H9 (cell line): Measurements from ENCODE around the gene ACSM5. TPM values are rescaled to one million over a fixed set of nuclear protein-coding genes. Genes with fewer than 3 reads are reported as not detected.
A peak's percentile ranks its signal among the peaks of the same experiment; 100 is the strongest.

Experiments
- DNase-seq: peaks from one replicate; pipeline ENCODE4 v3.0.0-alpha.2; 2017
- H2AFZ ChIP-seq: one replicate; pipeline ENCODE4 v1.6.1; 2013; ENCODE audit warnings: mild to moderate bottlenecking, low read length, control low read depth, moderate library complexity
- H2AK5ac ChIP-seq: 2 replicates; pipeline ENCODE4 v1.6.1; 2013; ENCODE audit warnings: low read length, control low read depth, mixed read lengths; ENCODE audit not compliant: insufficient read length
- H2BK120ac ChIP-seq: one replicate; pipeline ENCODE4 v1.6.1; 2013; ENCODE audit warnings: low read depth, mild to moderate bottlenecking, low read length, control low read depth, inconsistent platforms; ENCODE audit not compliant: poor library complexity, severe bottlenecking
- H2BK12ac ChIP-seq: 2 replicates; pipeline ENCODE4 v1.6.1; 2013; ENCODE audit warnings: low read length, control low read depth, mixed read lengths, low read depth; ENCODE audit not compliant: insufficient read length
- H2BK15ac ChIP-seq: 2 replicates; pipeline ENCODE4 v1.6.1; 2013; ENCODE audit warnings: low read depth, low read length, control low read depth
- H2BK20ac ChIP-seq: one replicate; pipeline ENCODE4 v1.6.1; 2013; ENCODE audit warnings: low read depth, mild to moderate bottlenecking, low read length, control low read depth, inconsistent platforms; ENCODE audit not compliant: poor library complexity, severe bottlenecking
- H2BK5ac ChIP-seq: 2 replicates; pipeline ENCODE4 v1.6.1; 2013; ENCODE audit warnings: low read length, control low read depth, mixed read lengths; ENCODE audit not compliant: insufficient read length
- H3K14ac ChIP-seq: 2 replicates; pipeline ENCODE4 v1.6.1; 2013; ENCODE audit warnings: low read length, control low read depth; ENCODE audit not compliant: insufficient read depth
- H3K18ac ChIP-seq: 2 replicates; pipeline ENCODE4 v1.6.1; 2013; ENCODE audit warnings: low read depth, mild to moderate bottlenecking, mixed read lengths, low read length, control low read depth; ENCODE audit not compliant: insufficient read length
- H3K23ac ChIP-seq: 2 replicates; pipeline ENCODE4 v1.6.1; 2013; ENCODE audit warnings: low read length, control low read depth, mixed read lengths, low read depth; ENCODE audit not compliant: insufficient read length
- H3K23me2 ChIP-seq: 2 replicates; pipeline ENCODE4 v1.6.1; 2013; ENCODE audit warnings: low read depth, mild to moderate bottlenecking, mixed read lengths, low read length, control low read depth; ENCODE audit not compliant: insufficient read length, poor library complexity, severe bottlenecking
- H3K27ac ChIP-seq: 2 replicates; pipeline ENCODE4 v1.5.1; 2013; ENCODE audit warnings: low read length, control low read depth, mixed read lengths, low read depth; ENCODE audit not compliant: insufficient read length
- H3K27me3 ChIP-seq: 2 replicates; pipeline ENCODE4 v1.6.1; 2013; ENCODE audit warnings: low read length, control low read depth, inconsistent platforms; ENCODE audit not compliant: insufficient read depth
- H3K4ac ChIP-seq: 2 replicates; pipeline ENCODE4 v1.6.1; 2013; ENCODE audit warnings: low read depth, mild to moderate bottlenecking, control low read depth, inconsistent platforms, low read length, moderate library complexity
- H3K4me1 ChIP-seq: 2 replicates; pipeline ENCODE4 v1.6.1; 2013; ENCODE audit warnings: low read length, control low read depth, inconsistent platforms; ENCODE audit not compliant: insufficient read depth
- H3K4me2 ChIP-seq: 2 replicates; pipeline ENCODE4 v1.6.1; 2013; ENCODE audit warnings: low read length, control low read depth, mixed read lengths; ENCODE audit not compliant: insufficient read length, insufficient read depth
- H3K56ac ChIP-seq: 2 replicates; pipeline ENCODE4 v1.6.1; 2013; ENCODE audit warnings: low read depth, mild to moderate bottlenecking, mixed read lengths, low read length, control low read depth; ENCODE audit not compliant: insufficient read length
- H3K79me1 ChIP-seq: 2 replicates; pipeline ENCODE4 v1.6.1; 2013; ENCODE audit warnings: low read depth, mild to moderate bottlenecking, moderate library complexity, low read length, control low read depth, inconsistent platforms; ENCODE audit not compliant: insufficient read depth, poor library complexity, severe bottlenecking
- H3K79me2 ChIP-seq: 2 replicates; pipeline ENCODE4 v1.6.1; 2013; ENCODE audit warnings: low read length, control low read depth, inconsistent platforms; ENCODE audit not compliant: insufficient read depth
- H3K9ac ChIP-seq: 2 replicates; pipeline ENCODE4 v1.6.1; 2013; ENCODE audit warnings: low read length, control low read depth, mixed read lengths; ENCODE audit not compliant: insufficient read length; ENCODE audit errors: extremely low read depth
- H3K9me3 ChIP-seq: one replicate; pipeline ENCODE4 v1.6.1; 2013; ENCODE audit warnings: low read depth, low read length, inconsistent platforms; ENCODE audit not compliant: control insufficient read depth
- H3T11ph ChIP-seq: one replicate; pipeline ENCODE4 v1.6.1; 2013; ENCODE audit warnings: mild to moderate bottlenecking, low read length, control low read depth, inconsistent platforms
- H4K20me1 ChIP-seq: one replicate; pipeline ENCODE4 v1.6.1; 2013; ENCODE audit not compliant: control insufficient read depth, insufficient read length, insufficient read depth
- H4K5ac ChIP-seq: 2 replicates; pipeline ENCODE4 v1.6.1; 2013; ENCODE audit warnings: low read depth, mild to moderate bottlenecking, mixed read lengths, low read length, control low read depth; ENCODE audit not compliant: insufficient read length
- H4K8ac ChIP-seq: replicated peaks from 2 replicates; pipeline ENCODE4 v1.6.1; 2013; ENCODE audit warnings: low read length, control low read depth, mixed read lengths, low read depth; ENCODE audit not compliant: insufficient read length
- H4K91ac ChIP-seq: 2 replicates; pipeline ENCODE4 v1.6.1; 2013; ENCODE audit warnings: low read depth, mild to moderate bottlenecking, moderate library complexity, mixed read lengths, low read length, control low read depth; ENCODE audit not compliant: insufficient read length
- H3K27ac Mint-ChIP-seq, 3 experiments: 2 replicates in 2 of 3; 3 replicates in 1 of 3; pipeline ENCODE4 v1.8.0; 2020 to 2021; ENCODE audit warnings: mixed read lengths in 3 of 3, mild to moderate bottlenecking in 1 of 3, moderate library complexity in 1 of 3
- H3K27me3 Mint-ChIP-seq: 2 replicates; pipeline ENCODE4 v1.8.0; 2021; ENCODE audit warnings: low read depth, mild to moderate bottlenecking, moderate library complexity, mixed read lengths
- H3K36me3 Mint-ChIP-seq, 3 experiments: 2 replicates in 2 of 3; 3 replicates in 1 of 3; pipeline ENCODE4 v1.8.0; 2020 to 2021; ENCODE audit warnings: low read depth in 3 of 3, mixed read lengths in 3 of 3; ENCODE audit not compliant: insufficient read depth in 1 of 3
- H3K4me1 Mint-ChIP-seq, 2 experiments: 2 replicates each; pipeline ENCODE4 v1.8.0; 2020; ENCODE audit warnings: mixed read lengths in 2 of 2
- H3K4me3 Mint-ChIP-seq, 2 experiments: 2 replicates in 1 of 2; 3 replicates in 1 of 2; pipeline ENCODE4 v1.8.0; 2020 to 2021; ENCODE audit warnings: mild to moderate bottlenecking in 2 of 2, mixed read lengths in 2 of 2, moderate library complexity in 1 of 2
- H3K9me3 Mint-ChIP-seq, 2 experiments: 2 replicates in 1 of 2; 3 replicates in 1 of 2; pipeline ENCODE4 v1.8.0; 2020; ENCODE audit warnings: mild to moderate bottlenecking in 2 of 2, mixed read lengths in 2 of 2, moderate library complexity in 1 of 2
- CTCF ChIP-seq: fragments of 200-600 bp; sonication (generic); conservative IDR thresholded peaks from 3 replicates; pipeline ENCODE4 v1.8.0; 2021; ENCODE audit warnings: antibody characterized with exemption, mild to moderate bottlenecking
- WGBS: extraction: QIAGEN DNeasy Blood & Tissue Kit; methylation state at CpG from one replicate; pipeline ENCODE4 v1.1.7; 2013; ENCODE audit warnings: missing lambda C conversion rate, low lambda C conversion rate, mixed read lengths; ENCODE audit not compliant: insufficient read length; ENCODE audit errors: extremely low coverage; 5-methylcytosine and 5-hydroxymethylcytosine counted together
- total RNA-seq: library from RNA; stranded (reverse); gene quantifications from 2 replicates; pipeline ENCODE4 v1.2.1, GENCODE V29; 2021

ACSM5 gene
- total RNA-seq, 1 experiment from 2014 or later = not detected

GRCh38 chr16:20359997-20360396, 49.3 kb upstream of the ACSM5 start:
- no peak overlapping the region for H3K14ac ChIP-seq
- H3K4me3 Mint-ChIP-seq = no peak overlapping the region
- H2AFZ ChIP-seq = no peak overlapping the region
- H3K9ac ChIP-seq = no peak overlapping the region
- no peak overlapping the region for H4K8ac ChIP-seq
- no peak overlapping the region for H3K56ac ChIP-seq
- no peak overlapping the region for H4K91ac ChIP-seq
- H3K9me3 Mint-ChIP-seq = peaks cover 12 to 14% of the 10 kb centered on the region in 2 experiments
- peaks cover 21% of the 10 kb centered on the region for H3K27me3 Mint-ChIP-seq
- H3K4me1 ChIP-seq = no peaks in the 10 kb centered on the region
- no peak overlapping the region for H2BK20ac ChIP-seq
- no peak overlapping the region for H3K27ac ChIP-seq
- TF ChIP-seq CTCF = peak; percentile 73
- H2BK12ac ChIP-seq = no peak overlapping the region
- H3K23ac ChIP-seq = no peak overlapping the region
- H2BK120ac ChIP-seq = no peak overlapping the region
- no peaks in the 10 kb centered on the region for H3K79me1 ChIP-seq
- no peak overlapping the region for H4K5ac ChIP-seq
- H3K4me2 ChIP-seq = no peak overlapping the region
- H3K23me2 ChIP-seq = no peaks in the 10 kb centered on the region
- H3K4ac ChIP-seq = no peak overlapping the region
- peaks cover 0 to 5% (median 3%) of the 10 kb centered on the region in 3 experiments; a peak in 5 of 7 replicates for H3K36me3 Mint-ChIP-seq
- WGBS = no CpG with 5 or more reads among the region's 2 CpGs
- H2BK15ac ChIP-seq = no peak overlapping the region
- no peak overlapping the region for H3K18ac ChIP-seq
- no peak overlapping the region for H2BK5ac ChIP-seq
- no peaks in the 10 kb centered on the region for H3K4me1 Mint-ChIP-seq
- H3K27me3 ChIP-seq = no peaks in the 10 kb centered on the region
- no peaks in the 10 kb centered on the region for H4K20me1 ChIP-seq
- H3T11ph ChIP-seq = no peak overlapping the region
- H2AK5ac ChIP-seq = no peak overlapping the region
- peak; percentile 39 for DNase-seq
- no peak overlapping the region for H3K27ac Mint-ChIP-seq
- H3K9me3 ChIP-seq = no peaks in the 10 kb centered on the region
- no peaks in the 10 kb centered on the region; the same call in 1 of the 2 replicates for H3K79me2 ChIP-seq
